ENCODE data around the gene DNAH14.
"Not testable (repeated sequence)": the region's sequence is repeated elsewhere in the genome, so short reads cannot be mapped to it uniquely, and the experiment has no call there.

Gene DNAH14

GRCh38 chr1:224931605-224932004, 2.1 kb downstream of the DNAH14 start:
- Histone ChIP-seq H3K27me3 (ENCODE audit: insufficient read depth, low read length) (no peaks in the 10 kb centered on the region), H3K9me3 (ENCODE audit: low read length) (peaks cover 4% of the 10 kb centered on the region), H2AFZ (ENCODE audit: low read depth, low read length) (no peak overlapping the region), H3K4me3 (ENCODE audit: low read length) (no peak overlapping the region), H3K36me3 (ENCODE audit: insufficient read depth, low read length) (no peaks in the 10 kb centered on the region), H3K4me1 (ENCODE audit: insufficient read depth, low read length) (no peaks in the 10 kb centered on the region)

DNA sequence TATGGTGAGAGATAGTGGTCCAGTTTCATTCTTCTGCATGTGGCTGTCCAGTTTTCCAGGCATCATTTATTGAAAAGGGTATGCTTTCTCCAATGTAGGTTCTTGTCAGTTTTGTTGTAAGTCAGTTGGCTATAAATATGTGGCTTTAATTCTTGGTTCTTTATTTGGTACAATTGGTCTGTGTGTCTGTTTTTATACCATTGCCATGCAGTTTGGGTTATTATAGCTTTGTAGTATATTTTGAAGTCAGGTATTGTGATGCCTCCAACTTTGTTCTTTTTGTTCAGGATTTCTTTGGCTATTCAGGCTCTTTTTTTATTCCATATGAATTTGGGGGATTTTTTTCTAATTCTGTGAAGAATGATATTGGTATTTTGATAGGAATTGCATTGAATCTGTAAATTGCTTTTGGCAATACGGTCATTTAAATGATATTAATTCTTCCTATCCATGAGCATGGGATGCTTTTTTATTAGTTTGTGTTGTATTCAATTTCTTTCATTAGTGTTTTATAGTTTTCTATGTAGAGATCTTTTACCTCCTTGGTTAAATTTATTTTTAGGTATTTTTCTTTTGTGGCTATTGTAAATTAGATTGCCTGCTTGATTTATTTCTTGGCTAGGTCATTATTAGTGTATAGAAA, 3.3 kb downstream of the DNAH14 start:
- H3K9me3 ChIP-seq (ENCODE audit: low read length), result peaks cover 4% of the 10 kb centered on the region
- H3K4me1 ChIP-seq (ENCODE audit: insufficient read depth, low read length), result no peaks in the 10 kb centered on the region
- H2AFZ ChIP-seq (ENCODE audit: low read depth, low read length), result no peak overlapping the region
- H3K27me3 ChIP-seq (ENCODE audit: insufficient read depth, low read length), result no peaks in the 10 kb centered on the region
- H3K36me3 ChIP-seq (ENCODE audit: insufficient read depth, low read length), result no peaks in the 10 kb centered on the region
- no peak overlapping the region for H3K4me3 ChIP-seq (ENCODE audit: low read length)

- H3K9me3 ChIP-seq (ENCODE audit: low read length), result peaks cover 4% of the 10 kb centered on the region
- no peak overlapping the region for H3K4me3 ChIP-seq (ENCODE audit: low read length)
- H3K27me3 ChIP-seq (ENCODE audit: insufficient read depth, low read length), result no peaks in the 10 kb centered on the region
- H3K4me1 ChIP-seq (ENCODE audit: insufficient read depth, low read length), result no peaks in the 10 kb centered on the region
- no peak overlapping the region for H2AFZ ChIP-seq (ENCODE audit: low read depth, low read length)
- no peaks in the 10 kb centered on the region for H3K36me3 ChIP-seq (ENCODE audit: insufficient read depth, low read length)
Measured at GRCh38 chr1:224933584-224933983, 4.1 kb downstream of the DNAH14 start.

DNA sequence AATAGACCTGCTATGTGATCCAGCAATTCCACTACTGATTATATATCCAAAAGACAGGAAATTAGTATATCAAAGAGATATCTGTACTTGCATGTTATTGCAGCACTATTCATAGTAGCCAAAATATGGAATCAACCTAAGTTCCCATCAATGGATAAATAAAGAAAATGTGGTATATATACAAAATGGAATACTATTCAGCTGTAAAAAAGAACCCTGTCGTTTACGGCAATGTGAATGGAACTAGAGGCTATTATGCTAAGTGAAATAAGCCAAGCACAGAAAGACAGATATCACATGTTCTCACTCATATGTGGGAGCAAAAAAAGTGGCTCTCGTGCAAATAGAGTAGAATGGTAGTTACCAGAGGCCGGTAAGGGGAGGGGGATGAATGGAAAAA, 9.2 kb downstream of the DNAH14 start:
- Histone ChIP-seq H2AFZ (ENCODE audit: low read depth, low read length) (no peak overlapping the region), H3K4me1 (ENCODE audit: insufficient read depth, low read length) (no peaks in the 10 kb centered on the region), H3K9me3 (ENCODE audit: low read length) (peaks cover 2% of the 10 kb centered on the region), H3K27me3 (ENCODE audit: insufficient read depth, low read length) (no peaks in the 10 kb centered on the region), H3K36me3 (ENCODE audit: insufficient read depth, low read length) (no peaks in the 10 kb centered on the region), H3K4me3 (ENCODE audit: low read length) (no peak overlapping the region)

GRCh38 chr1:224939844-224940425, 10.5 kb downstream of the DNAH14 start:
- H3K4me1 ChIP-seq (ENCODE audit: insufficient read depth, low read length), result no peaks in the 10 kb centered on the region
- H3K9me3 ChIP-seq (ENCODE audit: low read length), result no peaks in the 10 kb centered on the region

GRCh38 chr1:224940735-224941134, 11.3 kb downstream of the DNAH14 start:
- not testable (repeated sequence) for H3K36me3 ChIP-seq (ENCODE audit: insufficient read depth, low read length); H3K4me3 ChIP-seq (ENCODE audit: low read length); H3K27me3 ChIP-seq (ENCODE audit: insufficient read depth, low read length); H3K4me1 ChIP-seq (ENCODE audit: insufficient read depth, low read length); H2AFZ ChIP-seq (ENCODE audit: low read depth, low read length); H3K9me3 ChIP-seq (ENCODE audit: low read length)

More at GRCh38 chr1:224939844-224940425, 10.5 kb downstream of the DNAH14 start:
- Histone ChIP-seq H3K4me3 (ENCODE audit: low read length) (no peak overlapping the region), H3K36me3 (ENCODE audit: insufficient read depth, low read length) (no peaks in the 10 kb centered on the region), H2AFZ (ENCODE audit: low read depth, low read length) (no peak overlapping the region), H3K27me3 (ENCODE audit: insufficient read depth, low read length) (no peaks in the 10 kb centered on the region)

GRCh38 chr1:224945651-224946348, 16.3 kb downstream of the DNAH14 start:
- H3K36me3 ChIP-seq (ENCODE audit: insufficient read depth, low read length); H3K9me3 ChIP-seq (ENCODE audit: low read length); H3K4me3 ChIP-seq (ENCODE audit: low read length); H3K4me1 ChIP-seq (ENCODE audit: insufficient read depth, low read length); H3K27me3 ChIP-seq (ENCODE audit: insufficient read depth, low read length); H2AFZ ChIP-seq (ENCODE audit: low read depth, low read length): not testable (repeated sequence)

- H2AFZ ChIP-seq (ENCODE audit: low read depth, low read length); H3K4me1 ChIP-seq (ENCODE audit: insufficient read depth, low read length): not testable (repeated sequence)
Measured at GRCh38 chr1:224946349-224946691, 16.8 kb downstream of the DNAH14 start.

GRCh38 chr1:224957696-224958095, 28.2 kb downstream of the DNAH14 start:
- H3K4me1 ChIP-seq (ENCODE audit: insufficient read depth, low read length), result no peaks in the 10 kb centered on the region
- no peaks in the 10 kb centered on the region for H3K9me3 ChIP-seq (ENCODE audit: low read length)
- no peak overlapping the region for H3K4me3 ChIP-seq (ENCODE audit: low read length)
- H2AFZ ChIP-seq (ENCODE audit: low read depth, low read length), result no peak overlapping the region
- H3K27me3 ChIP-seq (ENCODE audit: insufficient read depth, low read length), result no peaks in the 10 kb centered on the region
- peaks cover 2% of the 10 kb centered on the region for H3K36me3 ChIP-seq (ENCODE audit: insufficient read depth, low read length)

More at GRCh38 chr1:224946349-224946691, 16.8 kb downstream of the DNAH14 start:
- H3K36me3 ChIP-seq (ENCODE audit: insufficient read depth, low read length); H3K9me3 ChIP-seq (ENCODE audit: low read length); H3K27me3 ChIP-seq (ENCODE audit: insufficient read depth, low read length); H3K4me3 ChIP-seq (ENCODE audit: low read length): not testable (repeated sequence)

- H3K27me3 ChIP-seq (ENCODE audit: insufficient read depth, low read length), result no peaks in the 10 kb centered on the region
- H3K36me3 ChIP-seq (ENCODE audit: insufficient read depth, low read length), result peaks cover 2% of the 10 kb centered on the region
Measured at GRCh38 chr1:224958490-224958889, 29.0 kb downstream of the DNAH14 start.

GRCh38 chr1:224959115-224959514, 29.6 kb downstream of the DNAH14 start:
- Histone ChIP-seq H2AFZ (ENCODE audit: low read depth, low read length) (no peak overlapping the region), H3K4me1 (ENCODE audit: insufficient read depth, low read length) (no peaks in the 10 kb centered on the region), H3K36me3 (ENCODE audit: insufficient read depth, low read length) (peaks cover 2% of the 10 kb centered on the region), H3K4me3 (ENCODE audit: low read length) (no peak overlapping the region), H3K9me3 (ENCODE audit: low read length) (no peaks in the 10 kb centered on the region), H3K27me3 (ENCODE audit: insufficient read depth, low read length) (no peaks in the 10 kb centered on the region)

More at GRCh38 chr1:224958490-224958889, 29.0 kb downstream of the DNAH14 start:
- Histone ChIP-seq H3K9me3 (ENCODE audit: low read length) (no peaks in the 10 kb centered on the region), H2AFZ (ENCODE audit: low read depth, low read length) (no peak overlapping the region), H3K4me1 (ENCODE audit: insufficient read depth, low read length) (no peaks in the 10 kb centered on the region), H3K4me3 (ENCODE audit: low read length) (no peak overlapping the region)

GRCh38 chr1:224959656-224960055, 30.2 kb downstream of the DNAH14 start:
- H3K36me3 ChIP-seq (ENCODE audit: insufficient read depth, low read length), result peaks cover 2% of the 10 kb centered on the region
- H3K4me3 ChIP-seq (ENCODE audit: low read length), result no peak overlapping the region
- no peak overlapping the region for H2AFZ ChIP-seq (ENCODE audit: low read depth, low read length)
- H3K27me3 ChIP-seq (ENCODE audit: insufficient read depth, low read length), result no peaks in the 10 kb centered on the region
- no peaks in the 10 kb centered on the region for H3K9me3 ChIP-seq (ENCODE audit: low read length)
- no peaks in the 10 kb centered on the region for H3K4me1 ChIP-seq (ENCODE audit: insufficient read depth, low read length)

GRCh38 chr1:224980181-224980580, 50.7 kb downstream of the DNAH14 start:
- Histone ChIP-seq H3K27me3 (ENCODE audit: insufficient read depth, low read length) (no peaks in the 10 kb centered on the region), H3K4me1 (ENCODE audit: insufficient read depth, low read length) (no peaks in the 10 kb centered on the region), H3K9me3 (ENCODE audit: low read length) (peaks cover 5% of the 10 kb centered on the region), H2AFZ (ENCODE audit: low read depth, low read length) (no peak overlapping the region), H3K36me3 (ENCODE audit: insufficient read depth, low read length) (no peaks in the 10 kb centered on the region), H3K4me3 (ENCODE audit: low read length) (no peak overlapping the region)
